HepG2 (cell line): ENCODE data around the gene SRCIN1. TPM values are rescaled to one million over a fixed set of nuclear protein-coding genes. Genes with fewer than 3 reads are reported as not detected.

Experiments used
- CSRNP1 ChIP-seq: sonication (generic); formaldehyde crosslinking; IDR thresholded peaks from 2 replicates; pipeline ENCODE4 v1.8.1; 2023; ENCODE audit warnings: mild to moderate bottlenecking, missing genetic modification reagents
- FOXJ3 ChIP-seq: sonication (generic); formaldehyde crosslinking; IDR thresholded peaks from 2 replicates; pipeline ENCODE4 v1.4.0; 2020; ENCODE audit warnings: missing genetic modification reagents, mild to moderate bottlenecking, borderline replicate concordance
- HES4 ChIP-seq: sonication (generic); formaldehyde crosslinking; IDR thresholded peaks from 2 replicates; pipeline ENCODE4 v1.9.0; 2021; ENCODE audit warnings: mild to moderate bottlenecking, missing genetic modification reagents, borderline replicate concordance
- HINFP ChIP-seq: sonication (generic); formaldehyde crosslinking; IDR thresholded peaks from 2 replicates; pipeline ENCODE4 v1.4.0; 2020; ENCODE audit warnings: low read depth, mild to moderate bottlenecking, missing genetic modification reagents
- HMGXB4 ChIP-seq, 2 experiments: sonication (generic) in 1 of 2; formaldehyde crosslinking in 1 of 2; IDR thresholded peaks; 2 replicates each; pipeline versions ENCODE4 v1.4.0 to v1.6.1; 2018 to 2020; ENCODE audit warnings: missing genetic modification reagents in 2 of 2, borderline replicate concordance in 1 of 2, low read depth in 1 of 2, mild to moderate bottlenecking in 1 of 2, missing biosample characterization in 1 of 2
- MATR3 ChIP-seq: sonication (generic); formaldehyde crosslinking; IDR thresholded peaks from 2 replicates; pipeline ENCODE4 v1.4.0; 2020; ENCODE audit warnings: missing genetic modification reagents
- MXD4 ChIP-seq: IDR thresholded peaks from 2 replicates; pipeline ENCODE4 v1.6.1; 2016; ENCODE audit warnings: mild to moderate bottlenecking, missing biosample characterization, missing genetic modification reagents
- NFE2L1 ChIP-seq: sonication (generic); formaldehyde crosslinking; IDR thresholded peaks from 2 replicates; pipeline ENCODE4 v1.4.0; 2020; ENCODE audit warnings: missing genetic modification reagents, mild to moderate bottlenecking, borderline replicate concordance
- YY1 ChIP-seq: IDR thresholded peaks from 2 replicates; pipeline ENCODE4 v1.6.1; 2011; ENCODE audit warnings: low read length, low read depth, moderate library complexity, mild to moderate bottlenecking; ENCODE audit not compliant: insufficient read depth, insufficient replicate concordance
- ZNF33A ChIP-seq: sonication (generic); formaldehyde crosslinking; IDR thresholded peaks from 2 replicates; pipeline ENCODE4 v1.5.1; 2020; ENCODE audit warnings: missing genetic modification reagents, mild to moderate bottlenecking, moderate library complexity, borderline replicate concordance
- ZNF543 ChIP-seq: sonication (generic); formaldehyde crosslinking; IDR thresholded peaks from 2 replicates; pipeline ENCODE4 v1.4.0; 2020; ENCODE audit warnings: mild to moderate bottlenecking, missing genetic modification reagents
- ZNF570 ChIP-seq: sonication (generic); formaldehyde crosslinking; IDR thresholded peaks from 2 replicates; pipeline ENCODE4 v1.4.0; 2020; ENCODE audit warnings: mild to moderate bottlenecking, missing genetic modification reagents, borderline replicate concordance
- ZNF574 ChIP-seq: sonication (generic); formaldehyde crosslinking; IDR thresholded peaks from 2 replicates; pipeline ENCODE4 v1.4.0; 2020; ENCODE audit warnings: missing genetic modification reagents
- ZNF607 ChIP-seq: sonication (generic); formaldehyde crosslinking; IDR thresholded peaks from 2 replicates; pipeline ENCODE4 v1.5.1; 2020; ENCODE audit warnings: missing genetic modification reagents, mild to moderate bottlenecking, borderline replicate concordance
- ZNF678 ChIP-seq: sonication (generic); formaldehyde crosslinking; IDR thresholded peaks from 2 replicates; pipeline ENCODE4 v1.4.0; 2020; ENCODE audit warnings: mild to moderate bottlenecking, missing genetic modification reagents
- ZNF776 ChIP-seq: sonication (generic); formaldehyde crosslinking; IDR thresholded peaks from 2 replicates; pipeline ENCODE4 v1.4.0; 2020; ENCODE audit warnings: mild to moderate bottlenecking, missing genetic modification reagents
- polyA plus RNA-seq, 8 experiments: library from polyadenylated mRNA; depleted of rRNA in 3 of 8; stranded (reverse) in 7 of 8; unstranded in 1 of 8; fragments of >200 nt; fragmentation: Illumina TruSeq in 4 of 8; extraction: Trizol in 4 of 8; gene quantifications; 2 replicates each; pipeline versions ENCODE4 v1.2.1 to v1.2.3, GENCODE V29; 2011 to 2016; ENCODE audit warnings: low read depth in 4 of 8, missing spikeins in 1 of 8, mixed read lengths in 1 of 8; ENCODE audit not compliant: insufficient read depth in 1 of 8
- total RNA-seq, 5 experiments: library from RNA; depleted of rRNA; stranded (reverse); fragments of >200 nt; fragmentation: Illumina TruSeq; extraction: Trizol; gene quantifications; 2 replicates each; pipeline ENCODE4 v1.2.3, GENCODE V29; 2016; ENCODE audit warnings: low read depth in 1 of 5
- TF ChIP-seq, protein P1 (sequence below): sonication (generic); formaldehyde crosslinking; IDR thresholded peaks from 2 replicates; pipeline ENCODE4 v1.5.0; 2020; ENCODE audit warnings: mild to moderate bottlenecking, missing genetic modification reagents

Gene SRCIN1
- total and polyA plus RNA-seq, 2 of the 13 experiments (the other 11 are each of a cell fraction or from before 2014, with no cell fraction given), result 1.2 to 9.6 TPM

DNA sequence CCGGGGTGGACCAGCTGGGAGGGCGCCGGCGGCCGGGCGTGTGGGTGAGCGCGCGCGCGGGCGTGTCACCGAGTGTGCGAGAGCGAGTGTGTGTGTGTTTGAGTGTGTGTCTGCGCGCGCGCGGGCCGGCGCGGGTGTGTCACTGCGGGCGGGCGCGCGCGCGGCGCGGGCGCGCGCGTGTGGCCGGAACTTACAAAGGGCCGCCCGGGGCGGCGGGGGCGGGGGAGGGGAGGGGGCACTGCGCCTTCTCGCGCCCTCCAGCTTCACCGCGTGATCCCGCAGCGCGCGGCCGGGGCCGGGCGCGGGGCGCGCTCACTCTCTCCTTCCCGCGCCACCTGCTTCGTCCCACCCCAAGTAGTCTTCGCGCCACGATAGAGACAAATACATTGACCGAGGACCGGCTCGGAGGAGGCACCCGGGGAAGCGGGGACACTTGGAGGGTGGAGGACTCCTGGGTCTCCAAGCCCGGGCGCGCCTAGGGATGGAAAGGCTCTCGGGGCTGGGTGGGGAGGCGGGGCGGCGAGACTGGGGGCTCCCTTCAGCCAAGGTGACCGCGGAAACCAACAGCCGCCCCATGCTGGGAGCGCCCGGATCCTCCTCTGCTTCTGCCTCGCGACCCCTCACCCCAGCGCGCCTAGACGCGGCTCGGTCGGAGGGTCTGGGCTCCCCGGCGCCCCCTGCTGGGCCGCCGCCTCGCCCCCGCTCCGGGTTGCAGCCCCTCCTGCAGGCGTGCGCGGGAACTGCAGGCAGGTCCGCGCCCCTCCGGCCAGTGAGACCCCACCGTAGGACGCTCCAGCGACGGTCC is at the start of gene SRCIN1 (continued):
- TF ChIP-seq ZNF570 (CRISPR knock-in tag), result no peak
- TF ChIP-seq YY1, result peak; percentile 87
- TF ChIP-seq ZNF33A (CRISPR knock-in tag), result peak; percentile 83; the same call in 1 of the 2 replicates
- TF ChIP-seq MATR3 (CRISPR knock-in tag), result no peak
- no peak for TF ChIP-seq NFE2L1 (CRISPR knock-in tag)
- peak; percentile 79; the same call in 1 of the 2 replicates for TF ChIP-seq ZNF543 (CRISPR knock-in tag)
- no peak for TF ChIP-seq FOXJ3 (CRISPR knock-in tag)
- TF ChIP-seq ZNF678, result peak; percentile 64; the same call in 1 of the 2 replicates
- TF ChIP-seq HINFP (CRISPR knock-in tag), result peak; percentile 71; the same call in 1 of the 2 replicates
- TF ChIP-seq ZNF776, result peak; percentile 68; the same call in 1 of the 2 replicates
- TF ChIP-seq ZNF607 (CRISPR knock-in tag), result 0 out of 2 replicates have a peak, but pooled peaks have one; percentile 86
- TF ChIP-seq, protein P1, sequence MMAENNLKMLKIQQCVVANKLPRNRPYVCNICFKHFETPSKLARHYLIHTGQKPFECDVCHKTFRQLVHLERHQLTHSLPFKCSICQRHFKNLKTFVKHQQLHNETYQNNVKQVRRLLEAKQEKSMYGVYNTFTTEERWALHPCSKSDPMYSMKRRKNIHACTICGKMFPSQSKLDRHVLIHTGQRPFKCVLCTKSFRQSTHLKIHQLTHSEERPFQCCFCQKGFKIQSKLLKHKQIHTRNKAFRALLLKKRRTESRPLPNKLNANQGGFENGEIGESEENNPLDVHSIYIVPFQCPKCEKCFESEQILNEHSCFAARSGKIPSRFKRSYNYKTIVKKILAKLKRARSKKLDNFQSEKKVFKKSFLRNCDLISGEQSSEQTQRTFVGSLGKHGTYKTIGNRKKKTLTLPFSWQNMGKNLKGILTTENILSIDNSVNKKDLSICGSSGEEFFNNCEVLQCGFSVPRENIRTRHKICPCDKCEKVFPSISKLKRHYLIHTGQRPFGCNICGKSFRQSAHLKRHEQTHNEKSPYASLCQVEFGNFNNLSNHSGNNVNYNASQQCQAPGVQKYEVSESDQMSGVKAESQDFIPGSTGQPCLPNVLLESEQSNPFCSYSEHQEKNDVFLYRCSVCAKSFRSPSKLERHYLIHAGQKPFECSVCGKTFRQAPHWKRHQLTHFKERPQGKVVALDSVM (CRISPR knock-in tag), result peak; percentile 83
- peak; percentile 66; the same call in 1 of the 2 replicates for TF ChIP-seq ZNF574 (CRISPR knock-in tag)
- TF ChIP-seq CSRNP1 (CRISPR knock-in tag), result no peak
- TF ChIP-seq HES4 (CRISPR knock-in tag), result peak; percentile 72; the same call in 1 of the 2 replicates
- peak; percentile 88; the same call in 1 of the 2 replicates for TF ChIP-seq MXD4 (CRISPR knock-in tag)
- TF ChIP-seq HMGXB4 (CRISPR knock-in tag; IDR thresholded peaks at IDR 0.05; ENCODE audit: borderline replicate concordance in 1 of 2, low read depth in 1 of 2), result peak; percentile 99
